Measurements from ENCODE around the gene DYDC2. TPM values are rescaled to one million over a fixed set of nuclear protein-coding genes. Genes with fewer than 3 reads are reported as not detected.

DYDC2 gene
- total RNA-seq, 1 donor = not detected

DNA sequence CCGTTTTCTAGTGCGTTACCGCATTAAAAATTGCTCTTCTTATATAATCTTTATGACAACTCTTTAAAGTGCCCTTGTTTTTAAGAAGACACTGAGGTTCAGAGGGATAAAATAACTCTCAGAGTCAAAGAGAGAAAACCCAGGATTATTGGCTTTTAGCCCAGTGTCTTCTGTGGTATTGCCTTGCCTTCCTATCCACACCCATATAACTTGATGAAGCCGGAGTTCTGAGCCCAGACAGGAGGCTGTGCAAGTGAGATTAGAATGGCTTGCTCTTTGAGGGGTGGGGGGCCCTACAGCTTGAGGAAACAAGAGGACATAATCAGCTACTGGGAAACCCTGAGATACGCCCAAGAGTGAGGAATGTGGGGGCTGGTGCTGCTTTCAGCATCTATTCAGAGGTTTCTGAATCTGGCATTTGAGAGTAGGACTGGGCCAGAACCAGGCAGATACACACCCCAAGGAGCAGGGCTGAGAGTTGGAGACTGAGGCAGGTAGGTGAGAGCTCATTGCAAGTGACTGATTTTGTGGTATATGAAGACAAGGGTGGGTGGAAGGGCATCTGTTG, 54.1 kb downstream of the DYDC2 start:
- Histone ChIP-seq H3K79me2 (ENCODE audit: insufficient read depth, low read length) (no peaks in the 10 kb centered on the region), H3K27me3 (ENCODE audit: insufficient read depth, low read length) (peaks cover 28% of the 10 kb centered on the region), H3K36me3 (ENCODE audit: insufficient read depth, low read length) (no peaks in the 10 kb centered on the region), H4K20me1 (ENCODE audit: insufficient read depth, low read length) (no peaks in the 10 kb centered on the region), H3K4me3 (ENCODE audit: insufficient read depth, low read length) (no peak overlapping the region), H3K27ac (ENCODE audit: low read depth, low read length) (no peak overlapping the region), H3K4me2 (ENCODE audit: insufficient read depth, low read length) (no peak overlapping the region), H3K9me3 (ENCODE audit: low read depth, low read length) (no peaks in the 10 kb centered on the region), H3K4me1 (ENCODE audit: insufficient read depth, low read length) (no peaks in the 10 kb centered on the region), H2AFZ (ENCODE audit: low read length) (no peak overlapping the region)
- DNase-seq (ENCODE audit: insufficient read length, low spot score, missing footprints) = no peak
- TF ChIP-seq, protein P1, sequence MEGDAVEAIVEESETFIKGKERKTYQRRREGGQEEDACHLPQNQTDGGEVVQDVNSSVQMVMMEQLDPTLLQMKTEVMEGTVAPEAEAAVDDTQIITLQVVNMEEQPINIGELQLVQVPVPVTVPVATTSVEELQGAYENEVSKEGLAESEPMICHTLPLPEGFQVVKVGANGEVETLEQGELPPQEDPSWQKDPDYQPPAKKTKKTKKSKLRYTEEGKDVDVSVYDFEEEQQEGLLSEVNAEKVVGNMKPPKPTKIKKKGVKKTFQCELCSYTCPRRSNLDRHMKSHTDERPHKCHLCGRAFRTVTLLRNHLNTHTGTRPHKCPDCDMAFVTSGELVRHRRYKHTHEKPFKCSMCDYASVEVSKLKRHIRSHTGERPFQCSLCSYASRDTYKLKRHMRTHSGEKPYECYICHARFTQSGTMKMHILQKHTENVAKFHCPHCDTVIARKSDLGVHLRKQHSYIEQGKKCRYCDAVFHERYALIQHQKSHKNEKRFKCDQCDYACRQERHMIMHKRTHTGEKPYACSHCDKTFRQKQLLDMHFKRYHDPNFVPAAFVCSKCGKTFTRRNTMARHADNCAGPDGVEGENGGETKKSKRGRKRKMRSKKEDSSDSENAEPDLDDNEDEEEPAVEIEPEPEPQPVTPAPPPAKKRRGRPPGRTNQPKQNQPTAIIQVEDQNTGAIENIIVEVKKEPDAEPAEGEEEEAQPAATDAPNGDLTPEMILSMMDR (IDR thresholded peaks at IDR 0.05; ENCODE audit: extremely low read depth, low read depth, low read length) = no peak

DNA sequence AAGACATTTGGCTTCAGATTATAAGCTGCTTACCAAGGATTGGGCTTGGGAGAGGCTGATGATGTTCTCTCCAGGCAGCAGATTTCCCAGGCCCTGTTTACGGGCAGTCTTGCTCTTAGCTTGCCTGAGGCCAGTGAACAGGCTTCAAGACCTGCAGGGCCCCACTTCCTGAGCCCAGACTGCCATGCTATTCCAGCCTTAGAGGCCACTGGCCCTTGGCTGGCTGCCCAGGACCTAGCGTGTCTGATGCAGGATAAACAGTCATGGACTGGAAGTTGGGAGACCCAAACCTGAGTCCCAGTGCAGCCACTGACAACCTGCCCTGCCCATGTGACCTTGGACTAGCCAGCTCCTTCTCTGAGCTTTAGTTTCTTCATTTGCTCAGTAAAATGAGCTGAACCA, 54.7 kb downstream of the DYDC2 start:
- TF ChIP-seq, protein P1 (IDR thresholded peaks at IDR 0.05; ENCODE audit: extremely low read depth, low read depth, low read length) = no peak
- no peak overlapping the region for H3K27ac ChIP-seq (ENCODE audit: low read depth, low read length)
- H4K20me1 ChIP-seq (ENCODE audit: insufficient read depth, low read length) = no peaks in the 10 kb centered on the region
- H3K4me3 ChIP-seq (ENCODE audit: insufficient read depth, low read length) = no peak overlapping the region
- H3K4me1 ChIP-seq (ENCODE audit: insufficient read depth, low read length) = no peaks in the 10 kb centered on the region
- H3K4me2 ChIP-seq (ENCODE audit: insufficient read depth, low read length) = no peak overlapping the region
- H3K36me3 ChIP-seq (ENCODE audit: insufficient read depth, low read length) = no peaks in the 10 kb centered on the region
- no peak overlapping the region for H2AFZ ChIP-seq (ENCODE audit: low read length)
- no peak for DNase-seq (ENCODE audit: insufficient read length, low spot score, missing footprints)
- H3K9me3 ChIP-seq (ENCODE audit: low read depth, low read length) = no peaks in the 10 kb centered on the region
- H3K79me2 ChIP-seq (ENCODE audit: insufficient read depth, low read length) = no peaks in the 10 kb centered on the region
- H3K27me3 ChIP-seq (ENCODE audit: insufficient read depth, low read length) = peaks cover 28% of the 10 kb centered on the region

DNA sequence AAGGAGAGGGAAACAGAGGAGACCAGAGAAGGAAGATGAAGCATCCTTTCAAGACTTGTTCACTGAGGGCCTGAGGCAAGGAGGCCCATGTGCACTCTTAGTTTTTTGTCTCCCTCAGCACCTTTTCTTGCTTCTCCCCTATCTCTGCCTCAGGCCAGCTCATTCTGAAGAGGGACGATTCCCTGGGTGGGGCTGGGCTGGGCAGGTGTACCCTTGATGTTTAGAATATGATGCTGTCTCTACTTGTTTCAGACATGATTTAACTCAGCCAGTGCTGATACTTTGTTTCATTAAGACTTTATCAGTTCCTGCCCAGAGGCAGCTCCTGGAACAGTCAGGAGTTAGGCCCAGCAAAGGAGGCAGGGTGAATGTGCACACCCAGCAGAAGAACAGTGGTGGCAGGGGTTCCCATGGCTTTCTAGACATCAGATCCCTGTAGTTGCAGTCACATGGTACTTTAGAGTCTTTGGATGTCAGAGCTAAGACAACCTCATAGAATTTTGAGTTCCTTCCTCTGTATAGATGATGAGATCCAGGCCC, 55.2 kb downstream of the DYDC2 start:
- TF ChIP-seq, protein P1 (IDR thresholded peaks at IDR 0.05; ENCODE audit: extremely low read depth, low read depth, low read length) = no peak
- Histone ChIP-seq H4K20me1 (ENCODE audit: insufficient read depth, low read length) (no peaks in the 10 kb centered on the region), H3K27me3 (ENCODE audit: insufficient read depth, low read length) (peaks cover 28% of the 10 kb centered on the region), H3K79me2 (ENCODE audit: insufficient read depth, low read length) (no peaks in the 10 kb centered on the region), H3K27ac (ENCODE audit: low read depth, low read length) (no peak overlapping the region), H3K9me3 (ENCODE audit: low read depth, low read length) (no peaks in the 10 kb centered on the region), H3K4me2 (ENCODE audit: insufficient read depth, low read length) (no peak overlapping the region), H3K4me3 (ENCODE audit: insufficient read depth, low read length) (no peak overlapping the region), H3K4me1 (ENCODE audit: insufficient read depth, low read length) (no peaks in the 10 kb centered on the region), H2AFZ (ENCODE audit: low read length) (no peak overlapping the region), H3K36me3 (ENCODE audit: insufficient read depth, low read length) (no peaks in the 10 kb centered on the region)
- no peak for DNase-seq (ENCODE audit: insufficient read length, low spot score, missing footprints)

DNA sequence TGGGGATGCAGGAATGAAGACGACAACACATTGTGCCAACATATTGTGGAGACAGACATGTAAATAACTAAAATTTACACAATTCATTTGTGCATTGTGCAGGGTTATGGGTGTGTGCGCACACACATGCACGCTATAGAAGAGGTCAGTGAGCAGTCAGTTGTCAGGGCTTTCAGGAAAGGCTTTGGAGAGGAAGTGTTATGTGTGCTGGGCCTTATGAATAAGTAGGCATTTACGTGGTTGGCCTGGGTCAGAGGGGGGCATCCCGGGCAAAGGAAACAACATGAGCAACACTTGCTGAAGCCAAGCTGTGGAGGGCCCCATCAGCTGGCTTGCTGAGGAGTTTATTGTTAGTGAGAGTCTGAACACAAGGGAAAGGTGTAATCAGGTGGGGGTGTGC, 55.9 kb downstream of the DYDC2 start:
- Histone ChIP-seq H3K27me3 (ENCODE audit: insufficient read depth, low read length) (peaks cover 27% of the 10 kb centered on the region), H3K79me2 (ENCODE audit: insufficient read depth, low read length) (no peaks in the 10 kb centered on the region), H3K27ac (ENCODE audit: low read depth, low read length) (no peak overlapping the region), H3K9me3 (ENCODE audit: low read depth, low read length) (no peaks in the 10 kb centered on the region), H4K20me1 (ENCODE audit: insufficient read depth, low read length) (no peaks in the 10 kb centered on the region), H2AFZ (ENCODE audit: low read length) (no peak overlapping the region), H3K4me2 (ENCODE audit: insufficient read depth, low read length) (no peak overlapping the region), H3K36me3 (ENCODE audit: insufficient read depth, low read length) (no peaks in the 10 kb centered on the region), H3K4me1 (ENCODE audit: insufficient read depth, low read length) (no peaks in the 10 kb centered on the region), H3K4me3 (ENCODE audit: insufficient read depth, low read length) (no peak overlapping the region)
- no peak for DNase-seq (ENCODE audit: insufficient read length, low spot score, missing footprints)
- TF ChIP-seq, protein P1 (IDR thresholded peaks at IDR 0.05; ENCODE audit: extremely low read depth, low read depth, low read length) = no peak
